GM19324 (cell line): ENCODE results near the gene GABARAPL2.
"Not testable (repeated sequence)": the region's sequence is repeated elsewhere in the genome, so short reads cannot be mapped to it uniquely, and the experiment has no call there.

ENCODE experiments used
- ATAC-seq: cut with Tn5 transposase; IDR thresholded peaks from one replicate; pipeline ENCODE4 v1.9.1; 2021; ENCODE audit warnings: mild to moderate bottlenecking, moderate library complexity; ENCODE audit not compliant: unreplicated experiment, low FRiP score

The GABARAPL2 gene

DNA sequence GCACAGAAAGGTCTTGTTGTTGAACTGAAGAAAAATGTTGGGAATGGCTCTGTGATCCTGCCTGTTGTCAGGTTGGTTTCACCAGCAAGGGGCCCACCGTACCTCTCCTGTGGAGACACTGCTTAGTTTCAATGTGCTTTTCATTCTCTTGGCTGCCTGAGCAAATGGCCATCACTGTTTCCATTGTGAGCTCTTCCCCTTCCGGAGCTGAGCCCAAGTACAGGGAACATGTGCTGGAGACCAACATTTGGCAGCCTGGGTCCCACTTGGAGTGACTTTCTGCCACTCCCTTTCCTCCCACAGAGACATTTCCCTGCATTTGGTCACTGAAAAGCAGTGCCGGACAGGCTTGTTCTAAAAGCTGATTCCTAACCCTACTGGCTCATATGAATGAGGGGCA, 23.1 kb downstream of the GABARAPL2 start:
- ATAC-seq = no peak

DNA sequence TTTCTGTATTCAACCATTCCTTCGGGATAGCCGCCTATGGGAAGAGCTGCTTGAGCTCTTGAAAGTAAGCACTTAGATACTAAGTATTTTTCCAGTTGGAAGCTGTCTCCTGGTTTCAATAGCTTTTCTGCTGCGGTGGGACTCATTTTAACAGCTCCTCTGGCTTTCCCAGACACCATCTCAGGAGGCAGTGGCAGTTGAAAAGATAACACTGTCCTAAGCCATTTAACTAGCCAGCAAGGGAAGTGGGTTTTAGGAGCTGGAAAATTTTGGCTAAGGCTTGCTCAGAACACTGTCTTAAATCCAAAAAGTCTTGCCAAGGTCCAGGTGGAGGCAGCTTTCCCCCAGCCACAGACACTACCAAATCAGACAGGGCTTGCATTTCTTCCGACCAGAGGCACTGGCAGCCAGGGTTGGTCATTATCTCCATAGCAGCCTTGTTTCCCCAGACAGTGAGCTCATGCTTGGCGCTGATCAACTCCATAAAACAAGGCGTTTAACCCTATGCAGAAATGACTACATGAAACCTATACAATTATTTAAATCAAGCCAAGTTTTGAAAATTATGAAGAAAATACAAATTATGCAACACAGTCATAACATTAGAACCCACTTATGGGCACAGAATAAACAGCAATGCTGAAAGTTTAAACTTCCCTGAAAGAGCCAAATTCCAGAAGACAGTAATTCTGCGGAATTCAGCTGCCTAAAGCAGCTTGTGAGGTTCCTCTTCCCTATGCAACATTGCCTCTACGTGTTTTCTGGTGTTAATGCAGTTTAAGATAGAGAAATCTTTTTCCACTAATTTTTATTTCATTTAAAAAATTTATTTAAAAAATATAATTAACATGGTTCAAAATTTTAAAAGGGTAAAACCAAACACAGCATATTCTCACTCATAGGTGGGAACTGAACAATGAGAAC, 25.0 kb downstream of the GABARAPL2 start:
- no peak for ATAC-seq

DNA sequence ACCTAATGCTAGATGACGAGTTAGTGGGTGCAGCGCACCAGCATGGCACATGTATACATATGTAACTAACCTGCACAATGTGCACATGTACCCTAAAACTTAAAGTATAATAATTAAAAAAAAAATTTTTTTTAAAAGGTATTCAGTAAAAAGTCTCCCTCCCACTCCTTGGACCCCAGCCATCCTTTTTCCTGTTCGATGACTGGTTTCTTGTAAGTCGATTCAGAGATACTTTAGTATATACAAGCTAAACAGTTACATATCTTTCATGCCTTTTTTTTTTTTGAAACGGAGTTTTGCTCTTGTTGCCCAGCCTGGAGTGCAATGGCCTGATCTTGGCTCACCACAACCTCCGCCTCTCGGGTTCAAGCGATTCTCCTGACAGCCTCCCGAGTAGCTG, 25.7 kb downstream of the GABARAPL2 start:
- ATAC-seq = not testable (repeated sequence)

DNA sequence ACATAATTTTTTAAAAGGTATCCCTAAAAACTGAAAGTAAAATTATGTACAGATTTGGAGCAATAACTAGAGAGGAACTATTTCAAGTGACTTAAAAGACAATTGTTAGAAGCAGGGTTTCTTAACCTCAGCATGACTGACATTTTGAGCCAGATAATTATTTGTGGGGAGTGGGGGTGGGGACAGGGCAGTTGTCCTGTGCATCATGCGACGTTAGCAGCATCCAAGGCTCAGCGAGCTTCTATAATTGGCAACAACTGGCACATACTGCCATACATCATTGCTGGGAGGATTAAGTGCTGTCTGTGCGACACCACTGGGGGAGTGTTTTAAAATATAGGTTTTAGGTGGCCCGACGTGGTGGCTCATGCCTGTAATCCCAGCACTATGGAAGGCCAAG, 27.1 kb downstream of the GABARAPL2 start:
- ATAC-seq = no peak

DNA sequence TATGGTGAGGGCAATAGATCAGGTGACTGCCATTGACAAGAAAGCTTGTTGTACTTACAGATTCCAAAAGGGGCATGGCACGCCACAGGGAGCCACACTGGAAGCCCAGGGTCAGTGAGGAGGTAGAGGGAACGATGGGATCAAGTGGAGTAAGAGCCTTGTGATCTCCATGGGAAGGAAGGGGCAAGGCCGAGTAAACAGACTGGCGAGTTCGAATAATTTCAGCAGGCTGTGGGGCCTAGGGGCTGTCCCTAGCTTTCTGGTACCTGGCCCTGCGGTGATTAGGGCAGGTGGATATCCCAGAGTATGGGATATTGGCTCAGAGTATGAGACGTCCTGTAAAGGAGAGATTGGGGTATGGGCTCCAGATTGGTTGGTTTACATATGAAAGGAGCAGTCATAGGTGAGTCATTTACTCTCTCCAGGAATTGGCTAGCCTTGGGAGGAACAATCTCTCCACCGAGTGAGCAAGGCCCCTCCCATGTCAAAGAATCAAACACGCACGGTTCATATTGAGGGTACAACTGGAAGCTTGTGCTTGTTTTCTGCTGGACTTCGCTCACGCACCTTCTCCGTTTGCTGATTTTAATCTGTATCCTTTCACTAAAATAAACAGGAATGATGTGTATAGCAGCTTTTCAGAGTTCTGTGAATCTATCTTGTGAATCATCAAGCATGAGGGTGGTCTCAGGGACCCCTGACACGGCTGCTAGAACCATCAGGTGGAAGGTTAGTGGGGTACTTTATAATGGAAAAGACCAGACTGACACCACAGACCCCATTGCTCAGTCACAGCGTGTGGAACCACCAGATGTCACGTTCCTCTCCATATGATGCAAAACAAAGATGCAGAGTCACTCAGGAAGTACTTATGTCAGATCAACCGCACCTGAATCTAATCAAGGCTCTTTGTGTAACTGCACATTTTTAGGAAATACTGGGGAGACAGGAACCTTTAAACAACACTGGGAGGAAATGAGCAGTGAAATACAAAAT, 27.9 kb downstream of the GABARAPL2 start:
- ATAC-seq = no peak

DNA sequence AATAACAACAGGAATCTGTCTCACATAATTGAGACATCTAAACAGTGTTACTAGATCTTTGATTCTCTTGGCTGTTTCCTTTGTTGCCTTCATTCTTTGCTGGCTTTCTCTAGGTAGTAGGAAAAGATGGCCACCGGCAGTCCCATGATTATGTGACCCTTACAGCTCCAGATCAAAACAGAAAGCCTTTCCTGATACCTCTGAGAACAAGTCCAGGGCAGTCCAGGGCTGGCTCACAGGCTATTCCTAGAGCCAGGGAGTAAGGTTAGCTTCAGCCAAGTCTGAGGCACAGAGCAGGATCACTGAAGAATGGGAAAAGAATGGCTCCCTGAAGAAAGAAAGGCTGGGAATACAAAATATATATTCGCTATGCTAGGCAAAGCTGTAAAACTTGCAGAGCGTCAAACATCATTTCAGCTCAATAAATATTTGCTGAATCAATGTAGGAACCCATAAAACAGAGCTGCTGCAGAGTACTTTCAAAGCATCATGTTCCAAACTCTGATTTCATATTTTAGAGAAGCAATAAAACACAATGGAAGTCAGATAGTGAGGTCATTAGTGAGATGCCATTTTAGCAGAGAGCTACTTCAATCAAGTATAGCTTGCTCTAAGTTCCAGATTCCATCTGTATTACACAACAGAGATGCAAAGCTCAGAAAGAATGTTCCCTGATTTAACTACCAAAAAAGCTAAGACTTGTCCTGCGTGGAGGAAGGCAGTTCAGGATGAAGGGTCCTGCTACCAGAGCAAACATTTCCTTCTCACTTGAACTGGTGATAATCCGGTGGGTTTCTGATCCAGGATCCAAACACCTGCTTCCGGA, 33.5 kb downstream of the GABARAPL2 start:
- ATAC-seq = no peak

DNA sequence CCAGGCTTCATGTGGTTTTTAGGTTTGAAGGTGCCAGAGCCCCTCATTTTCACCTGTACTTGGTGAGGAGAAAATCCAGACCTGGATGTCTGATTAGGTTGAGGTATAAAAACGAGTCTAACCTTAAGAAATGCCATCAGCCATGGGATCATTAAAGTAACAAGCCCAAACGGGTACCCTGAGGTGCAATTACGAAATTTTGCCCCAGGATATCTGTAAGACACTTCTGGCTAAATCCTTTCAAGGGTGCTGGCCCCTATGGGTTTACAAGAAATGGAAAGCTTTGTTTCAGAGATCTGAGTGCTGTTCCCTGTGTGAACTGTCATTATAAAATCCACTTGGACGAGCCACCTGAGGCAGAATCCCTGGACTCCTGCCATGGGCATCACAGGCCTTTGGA, 37.1 kb downstream of the GABARAPL2 start:
- ATAC-seq = no peak

DNA sequence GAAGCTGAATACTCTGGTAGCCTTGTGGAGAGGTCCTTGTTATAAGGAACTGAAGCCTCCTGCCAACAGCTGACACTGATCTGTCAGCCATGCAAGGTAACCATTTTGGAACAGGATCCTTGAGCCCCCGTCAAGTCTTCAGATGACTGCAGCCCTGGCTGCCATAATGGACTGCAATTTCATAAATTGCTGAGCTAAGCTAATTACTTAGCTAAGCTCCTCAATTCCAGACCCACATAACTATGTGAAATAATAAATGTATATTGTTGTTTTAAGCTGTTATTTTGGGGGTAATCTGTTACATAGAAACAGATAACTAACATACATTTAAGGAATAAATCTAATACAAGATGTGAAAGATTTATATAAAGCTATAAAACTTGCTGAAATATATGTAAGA, 40.3 kb downstream of the GABARAPL2 start:
- no peak for ATAC-seq

DNA sequence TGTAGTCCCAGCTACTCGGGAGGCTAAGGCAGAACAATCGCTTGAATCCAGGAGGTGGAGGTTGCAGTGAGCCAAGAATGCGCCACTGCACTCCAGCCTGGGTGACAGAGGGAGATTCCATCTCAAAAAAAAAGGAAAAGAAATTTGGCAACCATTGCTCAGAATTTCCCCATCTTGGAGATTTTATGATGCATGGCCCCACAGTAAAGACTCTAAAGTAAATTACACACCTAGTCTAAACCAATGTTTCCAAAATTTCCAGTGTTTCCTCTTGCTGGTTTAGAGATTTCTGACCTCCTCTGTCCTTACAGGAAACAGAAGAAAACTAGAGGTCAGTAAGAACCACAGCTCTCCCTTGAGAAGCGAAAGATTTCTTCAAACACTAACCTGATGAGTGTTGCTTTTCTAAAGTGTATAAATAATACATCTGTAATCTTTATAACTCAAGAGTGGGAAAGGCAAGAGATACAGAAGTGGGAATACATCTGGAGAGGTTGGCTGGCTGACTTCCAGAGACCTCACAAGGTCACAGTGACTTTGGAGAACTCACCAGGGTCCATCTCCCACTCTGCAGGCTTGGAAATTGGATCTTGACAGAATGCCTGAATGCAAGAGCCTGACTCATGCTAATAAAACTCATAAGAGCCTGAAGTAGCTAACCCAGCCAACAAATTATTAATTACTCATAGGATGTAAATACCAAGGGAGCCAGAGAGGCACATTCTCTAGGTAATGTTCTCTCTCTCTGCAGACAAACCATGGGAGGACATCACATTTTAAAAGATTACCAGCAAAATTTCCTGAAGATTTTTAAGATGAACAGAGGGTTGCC, 48.1 kb downstream of the GABARAPL2 start:
- no peak for ATAC-seq

DNA sequence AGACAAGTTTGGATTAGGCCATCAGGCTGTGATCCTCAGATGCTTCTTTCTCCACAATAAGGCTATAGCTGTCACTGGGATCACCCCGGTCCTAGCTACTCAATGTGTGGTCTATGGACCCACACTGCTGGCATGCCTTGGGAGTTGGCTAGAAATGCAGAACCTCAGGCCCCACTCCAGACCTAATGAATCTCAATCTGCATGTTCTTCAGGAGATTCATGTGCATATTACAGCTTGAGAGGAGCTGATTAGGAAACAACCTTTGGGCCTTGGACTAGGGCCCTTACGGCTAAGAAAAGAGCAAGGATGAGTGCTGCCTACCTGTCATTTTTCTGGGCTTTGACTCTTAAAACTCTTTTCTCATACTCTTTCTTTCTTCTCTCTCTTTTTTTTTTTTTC, 49.4 kb downstream of the GABARAPL2 start:
- no peak for ATAC-seq

DNA sequence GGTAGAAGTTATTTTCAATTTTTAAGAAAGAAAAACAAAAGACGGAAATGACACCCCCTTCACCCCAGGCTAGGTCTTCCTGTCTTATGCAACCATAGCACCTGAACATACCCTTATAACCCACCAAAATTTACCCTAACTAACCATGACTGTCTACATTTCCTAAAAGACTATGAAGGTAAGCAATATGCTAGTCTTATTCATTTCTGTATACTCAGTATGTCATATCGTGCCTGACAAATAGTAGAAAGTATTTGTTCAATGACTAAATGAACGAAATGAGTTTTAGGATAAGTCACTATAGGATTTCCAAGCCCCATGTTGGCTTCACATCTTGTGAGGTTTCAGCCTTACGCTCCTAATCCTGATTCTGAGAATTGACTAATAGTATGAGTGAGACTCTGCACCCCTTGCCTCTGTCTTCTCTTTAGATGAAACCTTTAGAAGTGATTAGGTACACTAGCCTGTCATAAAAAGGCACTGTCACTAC, 50.4 kb downstream of the GABARAPL2 start:
- no peak for ATAC-seq

DNA sequence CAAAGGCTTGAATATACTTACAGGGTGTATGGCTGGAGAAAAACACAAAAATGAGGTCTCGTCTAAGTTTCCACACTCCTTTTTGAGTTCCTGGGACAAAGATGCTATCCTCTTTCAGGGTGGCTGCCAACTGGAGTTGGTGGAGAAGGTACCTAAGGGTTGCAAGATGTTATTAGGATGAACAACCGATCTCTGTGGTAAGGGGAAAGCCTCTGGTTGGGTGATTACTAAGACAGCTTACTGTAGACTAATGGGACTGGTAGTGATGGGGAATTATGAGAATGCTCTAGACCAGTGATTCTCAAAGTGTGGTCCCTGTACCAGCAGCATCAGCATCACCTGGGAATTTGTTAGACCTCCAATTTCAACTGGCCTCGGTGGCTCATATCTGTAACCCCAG, 50.9 kb downstream of the GABARAPL2 start:
- ATAC-seq = no peak

DNA sequence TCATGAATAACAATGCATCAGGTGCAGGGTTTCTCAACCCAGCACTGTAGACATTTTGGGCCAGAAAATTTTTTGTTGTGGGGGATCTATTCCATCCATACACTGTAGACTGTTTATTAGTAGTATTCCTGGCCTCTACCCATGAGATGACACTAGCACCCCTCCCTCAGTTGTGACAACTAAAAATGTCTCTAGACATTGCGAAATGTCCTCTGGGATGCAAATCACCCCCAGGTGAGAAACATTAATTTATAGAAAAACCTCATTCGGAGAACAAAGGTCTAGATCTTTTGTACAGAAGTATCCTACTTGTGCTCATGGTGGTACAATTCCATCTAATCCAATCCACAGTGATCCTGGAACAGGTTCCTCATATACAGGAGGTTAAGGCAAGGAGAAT, 52.6 kb downstream of the GABARAPL2 start:
- ATAC-seq = no peak

DNA sequence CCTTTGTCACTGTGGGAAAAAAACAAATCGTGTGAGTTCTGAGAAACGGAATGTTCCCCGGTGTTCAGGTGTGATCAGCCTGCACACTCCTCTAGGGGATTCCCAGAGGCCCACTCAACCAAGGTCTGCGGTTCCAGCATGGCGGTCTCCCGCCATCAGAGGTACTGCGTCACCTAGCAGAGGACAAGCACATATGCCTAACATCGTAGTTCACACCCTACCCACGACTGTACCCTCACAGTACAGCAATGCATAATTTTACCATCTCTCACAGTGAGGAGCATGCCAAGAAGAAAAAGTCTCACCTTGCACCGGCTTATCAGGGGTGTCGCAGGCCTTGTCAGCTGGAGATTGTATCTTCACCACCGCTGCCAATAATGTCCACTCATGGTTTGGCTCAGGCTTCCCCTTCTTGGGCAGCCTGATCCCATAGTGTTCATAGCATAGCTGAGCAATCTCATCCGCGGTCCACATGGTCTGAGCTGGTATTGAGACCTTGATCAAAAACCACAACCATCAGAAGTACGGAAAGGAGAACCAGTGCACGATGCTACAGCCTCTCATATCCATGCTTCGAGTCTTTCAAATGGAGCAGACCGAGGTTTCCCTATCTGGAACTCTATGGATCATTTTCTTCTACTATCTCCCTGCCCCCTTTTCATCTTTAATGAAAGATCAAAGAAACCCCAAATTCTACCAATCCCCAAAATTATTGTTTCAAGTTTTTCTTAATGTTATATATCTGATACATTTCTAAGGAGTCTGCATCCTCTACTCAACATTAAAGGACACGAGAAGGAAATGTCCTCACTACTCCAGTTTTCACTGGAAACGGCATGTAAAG, 54.4 kb downstream of the GABARAPL2 start:
- ATAC-seq = no peak

DNA sequence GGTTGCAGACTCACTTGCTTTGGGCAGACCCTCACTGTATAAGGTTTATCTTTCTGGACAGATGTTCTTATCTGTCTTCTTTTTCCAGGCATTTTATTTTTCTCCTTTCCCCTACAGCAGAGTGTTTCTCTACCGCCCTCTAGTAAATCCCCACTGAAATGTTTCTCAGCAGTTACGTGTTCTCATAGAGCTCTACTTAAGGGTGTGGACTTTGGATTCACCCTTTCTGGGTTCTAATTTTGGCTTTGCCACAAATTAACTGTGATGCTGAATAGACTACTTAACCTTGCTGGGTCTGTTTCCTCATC, 54.9 kb downstream of the GABARAPL2 start:
- ATAC-seq = no peak

DNA sequence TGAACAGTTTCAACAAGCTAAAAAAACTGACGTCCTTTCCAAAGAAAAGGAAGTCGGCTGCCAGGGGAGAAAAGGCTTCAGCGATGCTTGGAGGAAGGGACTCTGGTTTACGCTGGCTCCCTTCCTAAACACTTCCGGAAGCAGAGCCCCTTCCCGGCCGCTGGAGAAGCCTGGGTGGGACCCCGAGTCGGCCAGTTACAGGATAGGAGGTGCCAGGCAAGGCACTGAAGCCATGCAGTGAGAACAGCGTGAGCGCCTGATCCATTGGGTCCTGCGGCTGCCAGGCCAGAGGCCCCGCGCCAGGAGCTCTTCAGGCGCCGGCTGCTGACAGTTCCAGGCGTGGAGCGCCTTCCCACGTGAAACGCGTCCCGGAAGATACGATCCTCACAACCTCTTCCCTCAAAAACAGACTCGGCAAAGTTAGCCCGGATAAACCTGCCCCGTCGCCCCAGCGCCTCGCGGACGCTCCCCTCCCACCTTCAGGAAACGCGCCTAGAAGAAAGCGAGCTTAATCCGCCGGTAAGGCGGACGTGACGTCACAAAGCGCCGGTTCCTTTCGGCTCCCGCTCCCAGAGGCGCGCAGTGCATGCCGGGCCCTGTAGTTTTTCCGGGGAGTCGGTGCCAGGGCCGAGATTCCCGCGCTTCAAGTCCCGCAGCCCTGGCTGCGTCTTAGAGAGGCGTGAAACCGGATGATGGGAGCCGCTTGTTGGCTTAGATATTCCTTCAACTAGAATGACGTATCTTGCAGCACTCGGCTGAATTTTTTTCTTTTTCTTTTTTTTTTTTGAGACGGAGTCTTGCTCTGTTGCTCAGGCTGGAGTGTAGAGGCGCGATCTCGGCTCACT, 56.8 kb downstream of the GABARAPL2 start, which contains the start of gene ADAT1:
Gene ADAT1, minus strand, starts transcription at position 521 of the 845 bp plus-strand sequence. CDS start 2,482 bp downstream, outside the sequence.
- peak; percentile 94 for ATAC-seq

DNA sequence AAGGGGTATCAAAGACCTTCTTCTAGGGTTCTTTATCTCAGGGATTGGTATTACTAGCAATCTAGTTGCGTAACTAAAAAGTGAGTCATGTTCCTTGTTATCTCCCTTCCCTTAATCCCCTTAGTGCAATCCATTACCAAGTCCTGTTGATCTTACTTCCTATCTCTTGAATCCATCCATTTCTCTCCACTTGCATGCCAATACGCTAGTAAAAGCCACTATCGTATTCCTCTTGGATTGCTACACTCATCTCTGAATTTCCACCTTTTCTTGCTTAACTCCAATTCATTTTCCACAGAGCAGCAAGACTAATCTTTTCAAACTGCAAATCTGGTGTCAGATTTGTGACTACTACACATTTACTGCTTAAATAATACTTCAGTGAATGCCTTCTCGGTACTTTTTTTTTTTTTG, 58.7 kb downstream of the GABARAPL2 start:
- ATAC-seq = no peak

DNA sequence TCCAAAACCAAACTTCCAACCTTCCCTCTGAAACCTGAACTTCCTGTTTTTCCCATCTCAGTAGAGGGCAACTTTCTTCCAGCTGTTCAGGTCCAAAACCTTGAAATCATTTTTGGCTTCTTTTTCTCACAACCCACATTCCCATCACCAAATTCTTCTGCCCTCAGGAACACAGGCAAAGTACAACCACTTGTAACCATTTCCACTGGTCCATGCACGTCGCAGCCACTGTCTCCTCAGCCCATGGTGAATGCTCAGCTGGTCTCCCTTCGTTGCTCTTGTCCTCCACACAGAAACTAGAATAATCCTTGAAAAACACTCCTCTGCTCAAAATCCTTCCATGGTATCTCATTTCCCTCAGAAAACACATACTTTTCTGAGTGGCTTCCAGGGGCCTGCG, 60.6 kb downstream of the GABARAPL2 start:
- ATAC-seq = no peak
